Measurements from ENCODE around the gene SLC35F4. TPM values are rescaled to one million over a fixed set of nuclear protein-coding genes. Genes with fewer than 3 reads are reported as not detected.

SLC35F4 gene
- total RNA-seq, 1 donor from 2014 or later: not detected

GRCh38 chr14:57736391-57736790 lies 129.5 kb downstream of the SLC35F4 start:
- Mint-ChIP-seq H3K36me3 (ENCODE audit: unreplicated experiment) (no peaks in the 10 kb centered on the region), H3K4me3 (ENCODE audit: unreplicated experiment) (no peak overlapping the region), H3K9me3 (ENCODE audit: unreplicated experiment) (no peaks in the 10 kb centered on the region)

DNA sequence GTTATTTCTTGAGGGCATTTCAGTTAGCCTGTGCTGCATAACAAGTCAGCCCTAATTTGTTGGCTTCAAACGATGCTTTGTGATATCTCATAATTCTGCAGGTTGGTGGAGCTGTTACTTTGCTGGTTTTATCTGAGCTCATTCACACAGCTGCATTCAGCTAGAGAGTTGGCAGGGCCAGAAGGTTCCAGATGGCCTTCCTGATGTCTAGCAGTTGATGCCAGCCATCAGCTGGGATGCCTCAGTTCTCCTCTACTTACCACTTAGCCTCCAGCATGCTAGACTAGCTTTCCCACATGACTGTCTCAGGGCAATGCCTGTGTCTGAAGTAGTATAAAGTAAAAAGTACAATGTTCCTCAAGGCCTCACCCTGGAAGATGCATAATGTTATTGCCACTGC lies 130.6 kb downstream of the SLC35F4 start:
- no peak for TF ChIP-seq CTCF (IDR thresholded peaks at IDR 0.05)
- peaks cover 4% of the 10 kb centered on the region for H3K9me3 Mint-ChIP-seq (ENCODE audit: unreplicated experiment)
- H3K4me3 Mint-ChIP-seq (ENCODE audit: unreplicated experiment): no peak overlapping the region
- DNase-seq (ENCODE audit: extremely low spot score, unreplicated experiment): no peak
- H3K27me3 Mint-ChIP-seq (ENCODE audit: unreplicated experiment): no peaks in the 10 kb centered on the region
- H3K27ac Mint-ChIP-seq (ENCODE audit: unreplicated experiment): no peak overlapping the region
- no peaks in the 10 kb centered on the region for H3K36me3 Mint-ChIP-seq (ENCODE audit: unreplicated experiment)
- no peaks in the 10 kb centered on the region for H3K4me1 Mint-ChIP-seq (ENCODE audit: unreplicated experiment)

More at GRCh38 chr14:57736391-57736790, 129.5 kb downstream of the SLC35F4 start:
- Mint-ChIP-seq H3K27ac (ENCODE audit: unreplicated experiment) (no peak overlapping the region), H3K27me3 (ENCODE audit: unreplicated experiment) (no peaks in the 10 kb centered on the region), H3K4me1 (ENCODE audit: unreplicated experiment) (no peaks in the 10 kb centered on the region)
- TF ChIP-seq CTCF (IDR thresholded peaks at IDR 0.05): no peak
- no peak for DNase-seq (ENCODE audit: extremely low spot score, unreplicated experiment)

- Mint-ChIP-seq H3K4me1 (ENCODE audit: unreplicated experiment) (no peaks in the 10 kb centered on the region), H3K4me3 (ENCODE audit: unreplicated experiment) (no peak overlapping the region), H3K9me3 (ENCODE audit: unreplicated experiment) (peaks cover 11% of the 10 kb centered on the region), H3K27ac (ENCODE audit: unreplicated experiment) (no peak overlapping the region), H3K27me3 (ENCODE audit: unreplicated experiment) (no peaks in the 10 kb centered on the region), H3K36me3 (ENCODE audit: unreplicated experiment) (no peaks in the 10 kb centered on the region)
- DNase-seq (ENCODE audit: extremely low spot score, unreplicated experiment): no peak
- no peak for TF ChIP-seq CTCF (IDR thresholded peaks at IDR 0.05)
Measured at GRCh38 chr14:57732463-57733285, 133.2 kb downstream of the SLC35F4 start.

DNA sequence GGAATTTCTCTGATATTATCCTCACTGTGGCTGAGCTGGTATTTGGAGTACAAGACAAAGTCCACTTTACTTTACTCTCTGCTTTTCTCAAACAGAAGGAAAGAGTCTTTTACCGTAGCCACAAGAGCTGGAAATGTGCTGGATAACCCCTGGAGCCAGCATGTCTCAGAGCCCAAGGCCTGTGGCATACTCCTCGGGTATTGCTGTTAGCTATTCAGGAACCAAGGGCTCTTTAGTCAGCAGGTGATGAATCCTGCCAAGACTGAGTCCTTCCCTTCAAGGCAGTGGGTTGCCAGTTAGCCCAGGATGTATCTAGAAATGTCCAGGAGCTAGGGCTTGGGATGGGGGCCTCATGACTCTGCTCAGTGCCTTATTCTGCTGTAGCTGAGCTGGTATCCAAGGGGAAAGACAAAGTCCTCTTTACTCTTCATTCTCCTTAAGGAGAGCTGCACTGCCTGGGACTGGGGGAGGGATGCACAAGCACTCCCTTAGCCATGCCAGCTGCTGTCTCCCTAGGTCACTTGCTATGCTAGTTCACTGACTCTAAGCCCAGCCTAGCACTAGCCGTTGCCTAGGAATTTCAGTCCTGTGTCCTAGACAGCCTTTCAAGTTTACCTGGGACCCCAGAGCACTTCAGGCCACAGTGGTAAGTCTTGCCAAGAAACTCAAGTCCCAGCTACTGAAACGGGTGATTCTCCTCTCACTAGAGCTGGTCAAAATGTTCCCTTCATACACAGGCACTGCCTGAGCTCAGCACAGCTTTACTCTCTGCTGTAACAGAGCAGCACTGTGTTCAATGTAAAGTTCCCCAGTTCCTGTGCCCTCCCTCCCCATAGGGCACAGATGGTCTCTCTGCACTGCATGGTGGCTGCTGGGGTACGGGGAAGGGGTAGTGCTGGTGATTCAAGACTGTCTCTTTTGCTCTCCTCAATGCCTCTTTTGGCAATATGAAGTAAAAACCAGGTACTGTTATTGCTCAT lies 136.4 kb downstream of the SLC35F4 start:
- H3K36me3 Mint-ChIP-seq (ENCODE audit: unreplicated experiment): no peaks in the 10 kb centered on the region
- no peak overlapping the region for H3K4me3 Mint-ChIP-seq (ENCODE audit: unreplicated experiment)
- DNase-seq (ENCODE audit: extremely low spot score, unreplicated experiment): no peak
- peaks cover 20% of the 10 kb centered on the region for H3K9me3 Mint-ChIP-seq (ENCODE audit: unreplicated experiment)
- no peak for TF ChIP-seq CTCF (IDR thresholded peaks at IDR 0.05)
- no peak overlapping the region for H3K27ac Mint-ChIP-seq (ENCODE audit: unreplicated experiment)
- no peaks in the 10 kb centered on the region for H3K4me1 Mint-ChIP-seq (ENCODE audit: unreplicated experiment)
- no peaks in the 10 kb centered on the region for H3K27me3 Mint-ChIP-seq (ENCODE audit: unreplicated experiment)

Measured in osteocyte (in vitro differentiated cells).